HepG2 (cell line): ENCODE data around the gene PLEKHB2. TPM values are rescaled to one million over a fixed set of nuclear protein-coding genes. Genes with fewer than 3 reads are reported as not detected.

ENCODE experiments used
- ASH2L ChIP-seq: fragments of 300-600, 200-600 bp; sonication (generic); IDR thresholded peaks from 2 replicates; pipeline ENCODE4 v1.7.0; 2017; ENCODE audit warnings: low read depth, mild to moderate bottlenecking, moderate library complexity, mixed read lengths, low read length; ENCODE audit not compliant: insufficient read length
- CEBPZ ChIP-seq: IDR thresholded peaks from 2 replicates; pipeline ENCODE4 v1.6.1; 2012; ENCODE audit warnings: low read length, improper control_type of control experiment
- SIX4 ChIP-seq: sonication (generic); formaldehyde crosslinking; IDR thresholded peaks from 2 replicates; pipeline ENCODE4 v1.4.0; 2020; ENCODE audit warnings: missing genetic modification reagents
- SKIL ChIP-seq: sonication (generic); formaldehyde crosslinking; IDR thresholded peaks from 2 replicates; pipeline ENCODE4 v1.8.0; 2022; ENCODE audit warnings: missing genetic modification reagents, mild to moderate bottlenecking, moderate library complexity, borderline replicate concordance
- ZBTB38 ChIP-seq: sonication (generic); formaldehyde crosslinking; IDR thresholded peaks from 2 replicates; pipeline ENCODE4 v1.5.1; 2020; ENCODE audit warnings: mild to moderate bottlenecking, missing genetic modification reagents
- ZNF44 ChIP-seq: sonication (generic); formaldehyde crosslinking; IDR thresholded peaks from 2 replicates; pipeline ENCODE4 v1.5.1; 2020; ENCODE audit warnings: mild to moderate bottlenecking, missing genetic modification reagents
- ZNF646 ChIP-seq: sonication (generic); formaldehyde crosslinking; IDR thresholded peaks from 2 replicates; pipeline ENCODE4 v1.9.0; 2021; ENCODE audit warnings: mild to moderate bottlenecking, missing genetic modification reagents
- ZNF720 ChIP-seq: sonication (generic); formaldehyde crosslinking; IDR thresholded peaks from 2 replicates; pipeline ENCODE4 v1.4.0; 2020; ENCODE audit warnings: missing genetic modification reagents
- ZSCAN22 ChIP-seq: sonication (generic); formaldehyde crosslinking; IDR thresholded peaks from 2 replicates; pipeline ENCODE4 v1.4.0; 2020; ENCODE audit warnings: mild to moderate bottlenecking, missing genetic modification reagents
- ZZZ3 ChIP-seq: sonication (generic); formaldehyde crosslinking; IDR thresholded peaks from 2 replicates; pipeline ENCODE4 v1.4.0; 2020; ENCODE audit warnings: missing genetic modification reagents, mild to moderate bottlenecking, borderline replicate concordance
- polyA plus RNA-seq, 8 experiments: library from polyadenylated mRNA; depleted of rRNA in 3 of 8; stranded (reverse) in 7 of 8; unstranded in 1 of 8; fragments of >200 nt; fragmentation: Illumina TruSeq in 4 of 8; extraction: Trizol in 4 of 8; gene quantifications; 2 replicates each; pipeline versions ENCODE4 v1.2.1 to v1.2.3, GENCODE V29; 2011 to 2016; ENCODE audit warnings: low read depth in 4 of 8, missing spikeins in 1 of 8, mixed read lengths in 1 of 8; ENCODE audit not compliant: insufficient read depth in 1 of 8
- total RNA-seq, 5 experiments: library from RNA; depleted of rRNA; stranded (reverse); fragments of >200 nt; fragmentation: Illumina TruSeq; extraction: Trizol; gene quantifications; 2 replicates each; pipeline ENCODE4 v1.2.3, GENCODE V29; 2016; ENCODE audit warnings: low read depth in 1 of 5
- TF ChIP-seq, protein P1 (sequence below): sonication (generic); formaldehyde crosslinking; IDR thresholded peaks from 2 replicates; pipeline ENCODE4; 2020; ENCODE audit warnings: missing genetic modification reagents, mild to moderate bottlenecking, borderline replicate concordance
- TF ChIP-seq, protein P2 (sequence below): sonication (generic); formaldehyde crosslinking; IDR thresholded peaks from 2 replicates; pipeline ENCODE4 v1.9.0; 2021; ENCODE audit warnings: missing genetic modification reagents, mild to moderate bottlenecking, borderline replicate concordance

The PLEKHB2 gene
- total and polyA plus RNA-seq, 2 of the 13 experiments (the other 11 are each of a cell fraction or from before 2014, with no cell fraction given): 73.0 to 78.9 TPM

- no peak for TF ChIP-seq CEBPZ
- TF ChIP-seq ZBTB38 (CRISPR knock-in tag): no peak
- TF ChIP-seq, protein P1, sequence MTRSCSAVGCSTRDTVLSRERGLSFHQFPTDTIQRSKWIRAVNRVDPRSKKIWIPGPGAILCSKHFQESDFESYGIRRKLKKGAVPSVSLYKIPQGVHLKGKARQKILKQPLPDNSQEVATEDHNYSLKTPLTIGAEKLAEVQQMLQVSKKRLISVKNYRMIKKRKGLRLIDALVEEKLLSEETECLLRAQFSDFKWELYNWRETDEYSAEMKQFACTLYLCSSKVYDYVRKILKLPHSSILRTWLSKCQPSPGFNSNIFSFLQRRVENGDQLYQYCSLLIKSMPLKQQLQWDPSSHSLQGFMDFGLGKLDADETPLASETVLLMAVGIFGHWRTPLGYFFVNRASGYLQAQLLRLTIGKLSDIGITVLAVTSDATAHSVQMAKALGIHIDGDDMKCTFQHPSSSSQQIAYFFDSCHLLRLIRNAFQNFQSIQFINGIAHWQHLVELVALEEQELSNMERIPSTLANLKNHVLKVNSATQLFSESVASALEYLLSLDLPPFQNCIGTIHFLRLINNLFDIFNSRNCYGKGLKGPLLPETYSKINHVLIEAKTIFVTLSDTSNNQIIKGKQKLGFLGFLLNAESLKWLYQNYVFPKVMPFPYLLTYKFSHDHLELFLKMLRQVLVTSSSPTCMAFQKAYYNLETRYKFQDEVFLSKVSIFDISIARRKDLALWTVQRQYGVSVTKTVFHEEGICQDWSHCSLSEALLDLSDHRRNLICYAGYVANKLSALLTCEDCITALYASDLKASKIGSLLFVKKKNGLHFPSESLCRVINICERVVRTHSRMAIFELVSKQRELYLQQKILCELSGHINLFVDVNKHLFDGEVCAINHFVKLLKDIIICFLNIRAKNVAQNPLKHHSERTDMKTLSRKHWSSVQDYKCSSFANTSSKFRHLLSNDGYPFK (CRISPR knock-in tag): peak; percentile 52
- TF ChIP-seq, protein P2, sequence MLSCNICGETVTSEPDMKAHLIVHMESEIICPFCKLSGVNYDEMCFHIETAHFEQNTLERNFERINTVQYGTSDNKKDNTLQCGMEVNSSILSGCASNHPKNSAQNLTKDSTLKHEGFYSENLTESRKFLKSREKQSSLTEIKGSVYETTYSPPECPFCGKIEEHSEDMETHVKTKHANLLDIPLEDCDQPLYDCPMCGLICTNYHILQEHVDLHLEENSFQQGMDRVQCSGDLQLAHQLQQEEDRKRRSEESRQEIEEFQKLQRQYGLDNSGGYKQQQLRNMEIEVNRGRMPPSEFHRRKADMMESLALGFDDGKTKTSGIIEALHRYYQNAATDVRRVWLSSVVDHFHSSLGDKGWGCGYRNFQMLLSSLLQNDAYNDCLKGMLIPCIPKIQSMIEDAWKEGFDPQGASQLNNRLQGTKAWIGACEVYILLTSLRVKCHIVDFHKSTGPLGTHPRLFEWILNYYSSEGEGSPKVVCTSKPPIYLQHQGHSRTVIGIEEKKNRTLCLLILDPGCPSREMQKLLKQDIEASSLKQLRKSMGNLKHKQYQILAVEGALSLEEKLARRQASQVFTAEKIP: no peak
- no peak for TF ChIP-seq ZNF646 (CRISPR knock-in tag)
- no peak for TF ChIP-seq ZNF44
- no peak for TF ChIP-seq ZZZ3 (CRISPR knock-in tag)
- no peak for TF ChIP-seq ASH2L
- TF ChIP-seq SKIL (CRISPR knock-in tag): no peak
- no peak for TF ChIP-seq ZSCAN22
- no peak for TF ChIP-seq SIX4 (CRISPR knock-in tag)
- no peak for TF ChIP-seq ZNF720
Measured at GRCh38 chr2:131154071-131154531, 49.0 kb downstream of the PLEKHB2 start (continued).
